ENCODE results near the gene MRPL58. TPM values are rescaled to one million over a fixed set of nuclear protein-coding genes. Genes with fewer than 3 reads are reported as not detected.

The MRPL58 gene
- total and polyA plus RNA-seq, 10 of the 15 experiments (the other 5 are each of a cell fraction or from before 2014, with no cell fraction given) = 23.0 to 64.3 (median 51.9) TPM

GRCh38 chr17:75034236-75034908 lies 21.9 kb downstream of the MRPL58 start (continued):
- TF ChIP-seq ATF2 (IDR thresholded peaks at IDR 0.05; ENCODE audit: low read length) = no peak
- no peak for TF ChIP-seq BACH1 (IDR thresholded peaks at IDR 0.05; ENCODE audit: borderline replicate concordance)
- no peak for TF ChIP-seq KAT2A (conservative IDR thresholded peaks at IDR 0.05; ENCODE audit: control insufficient read depth, low read depth, low read length)
- TF ChIP-seq SIN3A (IDR thresholded peaks at IDR 0.05; ENCODE audit: low read depth, low read length) = no peak
- TF ChIP-seq EP300 (IDR thresholded peaks at IDR 0.05; ENCODE audit: borderline replicate concordance in 1 of 2, control insufficient read depth in 1 of 2, low read depth in 2 of 2, low read length in 2 of 2) = no peak; a peak in 1 of 4 replicates
- TF ChIP-seq NKRF (conservative IDR thresholded peaks at IDR 0.05) = no peak
- TF ChIP-seq SKIL (IDR thresholded peaks at IDR 0.05; ENCODE audit: low read depth, poor library complexity, severe bottlenecking) = no peak
- TF ChIP-seq BRCA1 (IDR thresholded peaks at IDR 0.05; ENCODE audit: low read depth, low read length) = no peak
- no peak for TF ChIP-seq ZBTB11 (CRISPR knock-in tag; IDR thresholded peaks at IDR 0.05)
- TF ChIP-seq ZNF592 (IDR thresholded peaks at IDR 0.05) = no peak
- no peak for TF ChIP-seq NR2C2 (IDR thresholded peaks at IDR 0.05; ENCODE audit: borderline replicate concordance, control insufficient read depth, insufficient read length, low read depth)
- no peak; a peak in 1 of 4 replicates for TF ChIP-seq IKZF2 (IDR thresholded peaks at IDR 0.05)
- TF ChIP-seq POU2F2 (IDR thresholded peaks at IDR 0.05; ENCODE audit: borderline replicate concordance, low read depth, low read length) = 0 out of 3 replicates have a peak, but pooled peaks have one; percentile 33

Data from GM12878 (cell line).